Fibroblast of peridontal ligament (primary cell): Measurements from ENCODE around the gene TRIM41.

Experiments
- DNase-seq: peaks from one replicate; pipeline ENCODE4 v3.0.0-alpha.2; 2010; ENCODE audit errors: extremely low read depth

Gene TRIM41

DNA sequence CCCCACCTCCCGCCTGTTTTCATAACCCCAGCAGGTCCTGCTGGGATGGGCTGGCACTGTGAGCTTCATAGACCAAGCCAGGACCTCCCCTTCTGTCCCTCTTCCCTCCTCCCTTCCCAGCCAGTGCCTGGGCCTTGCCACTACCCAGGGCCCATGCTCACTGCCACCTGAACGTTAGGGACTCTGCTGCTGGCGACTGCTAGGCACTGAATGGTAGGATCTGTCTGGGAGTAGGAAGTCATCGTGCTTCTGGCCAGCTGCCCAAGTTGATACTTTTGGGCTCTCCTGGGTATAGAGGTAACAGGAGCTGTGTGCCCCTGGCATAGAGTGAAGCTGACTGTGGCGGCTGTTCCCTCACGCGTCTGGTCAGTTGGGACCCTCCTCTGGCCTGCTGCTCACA, 8.4 kb downstream of the TRIM41 start:
- DNase-seq: no peak

GRCh38 chr5:181232593-181232992, 9.5 kb downstream of the TRIM41 start:
- no peak for DNase-seq

- no peak for DNase-seq
Observed at GRCh38 chr5:181233088-181233800, 10.2 kb downstream of the TRIM41 start.

DNA sequence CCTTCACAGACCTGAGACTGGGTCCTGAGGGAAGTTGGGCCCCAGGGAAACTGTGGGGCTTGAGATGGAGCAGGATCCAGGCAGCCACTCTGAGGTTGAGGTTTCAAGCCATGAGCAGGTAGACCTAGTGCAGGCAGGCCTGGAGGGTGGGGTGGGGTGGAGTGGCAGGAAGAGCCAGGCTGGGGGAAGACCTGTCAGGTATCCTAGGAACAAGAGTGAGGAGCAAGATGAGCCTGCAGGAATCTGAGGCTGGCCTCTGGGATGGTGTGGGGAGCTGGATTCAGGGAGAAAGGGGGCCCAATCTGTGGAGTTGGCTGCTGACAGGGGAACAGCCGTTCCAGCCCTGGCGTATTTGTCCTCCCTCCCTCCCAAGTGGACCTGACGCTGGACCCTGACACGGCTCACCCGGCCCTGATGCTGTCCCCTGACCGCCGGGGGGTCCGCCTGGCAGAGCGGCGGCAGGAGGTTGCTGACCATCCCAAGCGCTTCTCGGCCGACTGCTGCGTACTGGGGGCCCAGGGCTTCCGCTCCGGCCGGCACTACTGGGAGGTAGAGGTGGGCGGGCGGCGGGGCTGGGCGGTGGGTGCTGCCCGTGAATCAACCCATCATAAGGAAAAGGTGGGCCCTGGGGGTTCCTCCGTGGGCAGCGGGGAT, 10.8 kb downstream of the TRIM41 start:
- DNase-seq: no peak

- no peak for DNase-seq
Observed at GRCh38 chr5:181234455-181235306, 11.6 kb downstream of the TRIM41 start.

GRCh38 chr5:181235323-181235688, 12.2 kb downstream of the TRIM41 start:
- no peak for DNase-seq

DNA sequence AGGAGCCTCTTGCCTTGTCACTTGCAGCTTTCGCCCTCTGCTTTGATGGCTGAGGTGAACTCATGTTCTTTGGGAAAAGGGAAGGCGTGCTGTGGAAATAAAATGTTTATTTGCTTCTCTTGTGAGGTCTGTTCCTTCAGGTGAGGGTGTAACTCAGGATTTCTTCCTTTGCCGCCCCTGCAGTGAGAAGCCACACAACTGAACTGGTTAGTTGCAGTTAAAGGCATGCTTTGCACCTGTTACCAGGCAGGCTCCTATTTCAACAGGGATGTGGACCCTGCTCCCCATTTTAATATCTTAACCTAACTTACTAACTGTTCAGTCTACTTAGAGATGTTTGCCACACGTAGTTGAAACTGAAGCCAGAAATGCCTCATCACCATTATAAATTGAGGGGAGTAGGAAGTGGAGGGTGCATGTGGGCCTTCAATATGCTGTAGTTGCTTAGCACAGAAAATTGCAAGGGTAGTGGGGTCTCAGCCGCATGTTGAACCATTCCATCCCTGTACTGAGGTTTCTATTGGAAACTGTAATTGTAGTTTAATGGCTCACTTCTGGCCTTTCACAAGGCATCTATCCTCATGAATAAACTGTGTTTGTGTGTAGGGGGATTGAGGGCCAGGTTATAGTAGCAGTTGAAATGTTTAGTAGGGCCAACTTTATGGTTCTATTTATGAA, 12.7 kb downstream of the TRIM41 start:
- no peak for DNase-seq

DNA sequence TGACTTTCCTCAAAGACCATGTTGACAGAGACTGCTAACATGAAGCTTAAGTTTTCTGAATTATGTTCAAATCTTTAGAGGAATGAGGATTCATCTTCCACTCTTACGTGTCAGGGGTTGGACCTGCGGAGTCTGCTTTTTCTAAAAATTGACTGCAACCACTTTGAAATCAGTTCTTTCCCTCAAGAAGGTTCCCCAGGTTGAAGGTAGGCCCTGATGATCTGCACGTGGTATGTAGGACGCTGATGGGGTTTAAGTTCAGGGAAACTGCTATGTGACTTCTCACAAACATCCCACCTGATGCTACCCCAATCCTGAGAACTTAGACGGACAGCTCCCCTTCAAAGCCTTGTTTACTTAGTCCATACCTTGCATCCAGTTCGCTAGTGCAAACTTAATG, 13.4 kb downstream of the TRIM41 start:
- DNase-seq: no peak

- DNase-seq: no peak
Observed at GRCh38 chr5:181236954-181237641, 14.0 kb downstream of the TRIM41 start.

- no peak for DNase-seq
Observed at GRCh38 chr5:181237729-181238385, 14.8 kb downstream of the TRIM41 start.

GRCh38 chr5:181239062-181239663, 16.1 kb downstream of the TRIM41 start:
- no peak for DNase-seq

DNA sequence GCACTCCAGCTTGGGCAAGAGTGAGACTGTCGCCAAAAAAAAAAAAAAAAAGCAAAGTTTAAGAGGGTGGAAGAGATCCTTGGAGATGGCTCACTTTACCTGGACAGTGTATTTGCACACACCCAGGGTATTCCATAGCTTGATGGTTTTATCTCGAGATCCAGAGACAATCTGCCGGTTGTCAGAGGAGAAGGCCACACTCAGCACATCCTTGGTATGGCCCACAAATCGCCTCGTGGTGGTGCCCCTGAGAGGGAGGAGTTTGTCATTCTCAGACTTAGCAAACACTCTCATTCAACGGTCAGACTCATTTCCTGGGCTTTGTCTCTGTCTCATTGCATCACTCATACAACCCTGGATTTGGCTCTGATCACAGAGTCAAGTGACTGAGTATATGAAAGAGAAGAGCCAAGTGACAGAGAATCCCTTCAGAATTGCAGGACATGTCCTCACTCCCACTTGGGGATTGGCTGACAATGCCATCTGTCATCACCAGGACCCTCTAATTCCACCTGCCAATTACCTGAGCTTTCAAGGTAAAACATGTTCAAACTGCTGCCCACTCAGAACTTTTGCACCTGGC, 18.4 kb downstream of the TRIM41 start:
- peak; percentile 80 for DNase-seq

- no peak for DNase-seq
Observed at GRCh38 chr5:181242031-181242451, 19.0 kb downstream of the TRIM41 start.

GRCh38 chr5:181243018-181243563, 20.0 kb downstream of the TRIM41 start:
- no peak for DNase-seq

DNA sequence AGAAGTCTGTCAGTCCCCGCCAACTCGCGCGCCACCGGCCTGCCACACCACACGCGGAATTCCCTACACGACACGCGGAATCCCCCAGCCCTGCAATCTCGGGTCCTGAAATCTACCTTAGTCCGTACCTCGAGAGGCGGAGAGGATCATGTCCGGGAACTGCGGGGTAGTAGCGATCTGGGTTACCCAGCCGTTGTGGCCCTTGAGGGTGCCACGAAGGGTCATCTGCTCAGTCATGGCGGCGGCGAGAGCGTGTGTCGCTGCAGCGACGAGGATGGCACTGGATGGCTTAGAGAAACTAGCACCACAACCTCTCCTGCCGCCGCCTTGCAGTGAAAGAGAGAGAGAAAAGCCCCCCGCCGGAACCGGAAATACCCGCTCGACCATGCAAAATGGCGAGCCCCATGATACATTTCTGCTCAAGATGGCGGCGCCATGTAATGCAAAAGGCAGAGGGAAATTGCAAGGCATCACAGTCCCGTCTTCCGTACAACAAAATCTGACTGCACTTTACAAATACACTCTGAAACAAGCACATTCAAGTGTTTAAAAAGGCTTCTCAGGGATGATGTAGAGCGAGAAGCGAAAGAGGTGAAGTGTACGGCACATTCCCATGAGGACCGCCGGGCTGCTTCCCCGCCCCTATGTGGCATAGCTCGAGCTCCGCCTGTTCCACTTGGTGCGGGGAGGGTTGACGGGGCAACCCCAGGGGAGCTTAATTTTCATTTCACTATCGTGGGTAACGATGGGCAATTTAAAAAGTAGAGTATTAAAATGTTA, 20.7 kb downstream of the TRIM41 start, which contains the start of gene RACK1:
Gene RACK1, minus strand, starts transcription at position 343 of the 780 bp plus-strand sequence. Its CDS starts 106 bp downstream, at position 237.
- peak; percentile 91 for DNase-seq

- DNase-seq: no peak
Observed at GRCh38 chr5:181245427-181246275, 22.6 kb downstream of the TRIM41 start.

DNA sequence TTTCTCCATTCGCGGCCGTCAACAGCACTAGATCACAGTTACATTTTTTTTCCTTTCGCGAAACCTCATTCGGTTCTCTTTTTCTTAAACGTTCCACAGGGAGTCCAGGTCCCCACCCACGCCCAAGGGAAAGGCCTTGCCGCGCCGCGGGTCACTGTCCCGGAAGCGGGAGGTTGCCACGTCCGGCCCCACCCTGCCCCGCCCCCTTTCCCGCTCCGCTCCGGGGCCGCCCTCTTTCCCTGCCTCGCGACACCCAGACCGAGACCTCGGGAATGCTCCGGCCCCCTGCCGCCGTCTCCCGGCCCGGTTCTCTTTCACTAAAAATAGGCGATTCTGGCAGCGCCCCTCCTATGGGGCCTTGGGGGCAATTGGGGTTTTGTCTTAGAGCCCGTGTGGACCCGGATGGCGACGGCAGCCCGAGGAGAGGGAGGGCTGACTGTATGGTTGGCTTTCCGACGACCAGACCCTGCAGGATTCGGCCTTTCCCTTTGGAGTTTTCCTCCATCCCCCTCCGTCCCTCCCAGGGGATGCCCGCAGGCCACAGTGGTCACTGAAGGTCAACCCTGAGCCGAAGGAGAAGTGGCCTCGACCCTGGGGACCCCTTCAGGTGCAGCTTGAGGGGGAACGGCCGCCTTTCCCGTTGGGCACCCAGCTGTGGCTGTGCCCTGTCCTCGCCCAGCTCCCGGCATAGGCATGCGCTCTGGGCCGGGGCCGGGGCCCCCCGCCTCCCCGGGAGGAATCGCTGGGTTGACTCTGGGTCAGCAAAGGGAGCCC, 23.4 kb downstream of the TRIM41 start:
- DNase-seq: peak; percentile 80
